ENCODE measurements around the gene POLR1E.

DNA sequence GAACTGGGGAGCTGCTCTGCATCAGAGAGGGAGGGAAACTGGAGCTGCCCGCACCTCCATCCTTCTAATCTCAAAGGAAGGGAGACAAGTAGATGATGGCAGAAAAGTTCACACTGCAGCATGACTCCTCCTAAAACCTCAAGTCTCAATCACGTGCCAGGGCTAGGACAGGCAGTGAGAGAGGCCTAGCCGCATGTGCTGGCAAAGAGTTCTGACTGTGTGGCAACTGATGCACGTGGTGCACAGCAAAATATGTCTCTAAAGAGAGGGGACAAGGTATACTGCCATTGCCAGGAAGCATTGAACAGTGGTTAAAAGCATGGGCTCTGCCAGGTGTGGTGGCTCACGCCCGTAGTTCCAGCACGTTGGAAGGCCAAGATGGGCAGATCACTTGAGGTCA lies 52.4 kb downstream of the POLR1E start:
- TF ChIP-seq EZH2 (IDR thresholded peaks at IDR 0.05) (no peak), POLR2AphosphoS5 (IDR thresholded peaks at IDR 0.05; ENCODE audit: borderline replicate concordance, low read depth, low read length) (no peak), FOXP2 (optimal IDR thresholded peaks at IDR 0.05; ENCODE audit: control extremely low read depth, extremely low read length, insufficient read depth) (no peak)

Measured in SK-N-MC (cell line).